GM23338 (cell line): ENCODE measurements around the gene PBX3.

Experiments
- CREB1 ChIP-seq: fragments of 250-450 bp; sonication (Bioruptor Pico); IDR thresholded peaks from 2 replicates; pipeline ENCODE4 v1.5.0; 2020; ENCODE audit warnings: low read depth, mild to moderate bottlenecking, moderate library complexity
- EZH2 ChIP-seq: fragments of 200-600 bp; sonication (generic); IDR thresholded peaks from one replicate; pipeline ENCODE4 v1.8.0; 2017; ENCODE audit warnings: antibody characterized with exemption, mild to moderate bottlenecking, low read depth; ENCODE audit not compliant: unreplicated experiment
- EZH2phosphoT487 ChIP-seq: fragments of 200-600 bp; sonication (generic); IDR thresholded peaks from one replicate; pipeline ENCODE4 v1.8.1; 2018; ENCODE audit warnings: antibody characterized with exemption; ENCODE audit not compliant: unreplicated experiment
- JUNB ChIP-seq: IDR thresholded peaks from one replicate; pipeline ENCODE4 v1.6.1; 2016; ENCODE audit warnings: antibody characterized with exemption; ENCODE audit not compliant: unreplicated experiment
- NANOG ChIP-seq: IDR thresholded peaks from 2 replicates; pipeline ENCODE4 v1.6.1; 2016; ENCODE audit warnings: antibody characterized with exemption, borderline replicate concordance
- POLR2AphosphoS5 ChIP-seq: IDR thresholded peaks from 2 replicates; pipeline ENCODE4 v1.6.1; 2016; ENCODE audit warnings: antibody characterized with exemption, low read depth
- STAT1 ChIP-seq: IDR thresholded peaks from one replicate; pipeline ENCODE4 v1.6.1; 2016; ENCODE audit warnings: antibody characterized with exemption; ENCODE audit not compliant: unreplicated experiment
- TF ChIP-seq, protein P1 (sequence below), 2 experiments: fragments of 200-600 bp in 1 of 2; sonication (generic) in 1 of 2; conservative IDR thresholded peaks; 2 replicates each; pipeline versions ENCODE4 v1.5.1 to v1.6.1; 2016 to 2017; ENCODE audit warnings: antibody characterized with exemption in 2 of 2, low read depth in 2 of 2, mild to moderate bottlenecking in 2 of 2, moderate library complexity in 1 of 2
- TF ChIP-seq, protein P2 (sequence below): IDR thresholded peaks from one replicate; pipeline ENCODE4 v1.6.1; 2018; ENCODE audit warnings: antibody characterized with exemption; ENCODE audit not compliant: unreplicated experiment
- TF ChIP-seq, protein P3 (sequence below): IDR thresholded peaks from 2 replicates; pipeline ENCODE4 v1.6.1; 2016; ENCODE audit warnings: antibody characterized with exemption
- TF ChIP-seq, protein P4 (sequence below): fragments of 250-450 bp; sonication (Bioruptor Pico); IDR thresholded peaks from 2 replicates; pipeline ENCODE4 v1.5.0; 2020; ENCODE audit warnings: mild to moderate bottlenecking, moderate library complexity

DNA sequence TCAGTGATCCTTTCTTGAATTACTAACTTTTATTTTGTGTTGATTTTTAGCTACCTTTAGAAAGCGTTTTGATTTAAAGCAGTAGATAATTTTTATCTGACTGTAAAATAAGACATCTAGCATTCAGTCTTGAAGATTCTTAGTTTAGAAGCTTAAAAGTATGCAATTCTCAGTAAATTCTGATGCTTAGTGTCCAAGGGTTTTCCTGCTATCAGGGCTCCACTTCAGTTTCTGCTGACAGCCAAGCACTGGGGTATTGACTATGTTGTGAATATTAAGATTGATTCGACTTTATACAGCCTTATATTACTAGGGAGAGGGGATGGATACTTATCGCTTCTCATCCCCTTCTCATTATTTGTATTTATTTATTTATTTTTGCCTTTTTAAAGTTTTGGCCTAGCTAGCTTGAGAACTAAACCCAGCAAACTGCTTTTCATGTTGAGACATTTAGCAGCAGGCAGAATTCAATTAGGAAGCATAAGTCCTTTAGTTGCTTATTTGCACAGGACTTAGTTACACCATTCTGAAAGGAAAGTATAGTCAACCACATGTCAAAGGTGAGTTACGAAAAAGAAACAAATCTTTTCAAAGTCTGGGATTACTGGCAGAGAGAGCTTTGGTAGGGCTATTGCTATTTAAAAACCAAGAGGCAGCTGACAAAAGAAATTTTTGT is 2.9 kb downstream of the PBX3 start:
- TF ChIP-seq EZH2phosphoT487 (no peak), EZH2 (no peak), POLR2AphosphoS5 (no peak), JUNB (no peak), CREB1 (no peak), NANOG (no peak), STAT1 (no peak)
- TF ChIP-seq, protein P1, sequence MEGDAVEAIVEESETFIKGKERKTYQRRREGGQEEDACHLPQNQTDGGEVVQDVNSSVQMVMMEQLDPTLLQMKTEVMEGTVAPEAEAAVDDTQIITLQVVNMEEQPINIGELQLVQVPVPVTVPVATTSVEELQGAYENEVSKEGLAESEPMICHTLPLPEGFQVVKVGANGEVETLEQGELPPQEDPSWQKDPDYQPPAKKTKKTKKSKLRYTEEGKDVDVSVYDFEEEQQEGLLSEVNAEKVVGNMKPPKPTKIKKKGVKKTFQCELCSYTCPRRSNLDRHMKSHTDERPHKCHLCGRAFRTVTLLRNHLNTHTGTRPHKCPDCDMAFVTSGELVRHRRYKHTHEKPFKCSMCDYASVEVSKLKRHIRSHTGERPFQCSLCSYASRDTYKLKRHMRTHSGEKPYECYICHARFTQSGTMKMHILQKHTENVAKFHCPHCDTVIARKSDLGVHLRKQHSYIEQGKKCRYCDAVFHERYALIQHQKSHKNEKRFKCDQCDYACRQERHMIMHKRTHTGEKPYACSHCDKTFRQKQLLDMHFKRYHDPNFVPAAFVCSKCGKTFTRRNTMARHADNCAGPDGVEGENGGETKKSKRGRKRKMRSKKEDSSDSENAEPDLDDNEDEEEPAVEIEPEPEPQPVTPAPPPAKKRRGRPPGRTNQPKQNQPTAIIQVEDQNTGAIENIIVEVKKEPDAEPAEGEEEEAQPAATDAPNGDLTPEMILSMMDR (conservative IDR thresholded peaks at IDR 0.05; ENCODE audit: low read depth in 2 of 2) = no peak
- TF ChIP-seq, protein P2, sequence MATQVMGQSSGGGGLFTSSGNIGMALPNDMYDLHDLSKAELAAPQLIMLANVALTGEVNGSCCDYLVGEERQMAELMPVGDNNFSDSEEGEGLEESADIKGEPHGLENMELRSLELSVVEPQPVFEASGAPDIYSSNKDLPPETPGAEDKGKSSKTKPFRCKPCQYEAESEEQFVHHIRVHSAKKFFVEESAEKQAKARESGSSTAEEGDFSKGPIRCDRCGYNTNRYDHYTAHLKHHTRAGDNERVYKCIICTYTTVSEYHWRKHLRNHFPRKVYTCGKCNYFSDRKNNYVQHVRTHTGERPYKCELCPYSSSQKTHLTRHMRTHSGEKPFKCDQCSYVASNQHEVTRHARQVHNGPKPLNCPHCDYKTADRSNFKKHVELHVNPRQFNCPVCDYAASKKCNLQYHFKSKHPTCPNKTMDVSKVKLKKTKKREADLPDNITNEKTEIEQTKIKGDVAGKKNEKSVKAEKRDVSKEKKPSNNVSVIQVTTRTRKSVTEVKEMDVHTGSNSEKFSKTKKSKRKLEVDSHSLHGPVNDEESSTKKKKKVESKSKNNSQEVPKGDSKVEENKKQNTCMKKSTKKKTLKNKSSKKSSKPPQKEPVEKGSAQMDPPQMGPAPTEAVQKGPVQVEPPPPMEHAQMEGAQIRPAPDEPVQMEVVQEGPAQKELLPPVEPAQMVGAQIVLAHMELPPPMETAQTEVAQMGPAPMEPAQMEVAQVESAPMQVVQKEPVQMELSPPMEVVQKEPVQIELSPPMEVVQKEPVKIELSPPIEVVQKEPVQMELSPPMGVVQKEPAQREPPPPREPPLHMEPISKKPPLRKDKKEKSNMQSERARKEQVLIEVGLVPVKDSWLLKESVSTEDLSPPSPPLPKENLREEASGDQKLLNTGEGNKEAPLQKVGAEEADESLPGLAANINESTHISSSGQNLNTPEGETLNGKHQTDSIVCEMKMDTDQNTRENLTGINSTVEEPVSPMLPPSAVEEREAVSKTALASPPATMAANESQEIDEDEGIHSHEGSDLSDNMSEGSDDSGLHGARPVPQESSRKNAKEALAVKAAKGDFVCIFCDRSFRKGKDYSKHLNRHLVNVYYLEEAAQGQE = no peak
- TF ChIP-seq, protein P3, sequence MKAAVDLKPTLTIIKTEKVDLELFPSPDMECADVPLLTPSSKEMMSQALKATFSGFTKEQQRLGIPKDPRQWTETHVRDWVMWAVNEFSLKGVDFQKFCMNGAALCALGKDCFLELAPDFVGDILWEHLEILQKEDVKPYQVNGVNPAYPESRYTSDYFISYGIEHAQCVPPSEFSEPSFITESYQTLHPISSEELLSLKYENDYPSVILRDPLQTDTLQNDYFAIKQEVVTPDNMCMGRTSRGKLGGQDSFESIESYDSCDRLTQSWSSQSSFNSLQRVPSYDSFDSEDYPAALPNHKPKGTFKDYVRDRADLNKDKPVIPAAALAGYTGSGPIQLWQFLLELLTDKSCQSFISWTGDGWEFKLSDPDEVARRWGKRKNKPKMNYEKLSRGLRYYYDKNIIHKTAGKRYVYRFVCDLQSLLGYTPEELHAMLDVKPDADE = no peak
- TF ChIP-seq, protein P4, sequence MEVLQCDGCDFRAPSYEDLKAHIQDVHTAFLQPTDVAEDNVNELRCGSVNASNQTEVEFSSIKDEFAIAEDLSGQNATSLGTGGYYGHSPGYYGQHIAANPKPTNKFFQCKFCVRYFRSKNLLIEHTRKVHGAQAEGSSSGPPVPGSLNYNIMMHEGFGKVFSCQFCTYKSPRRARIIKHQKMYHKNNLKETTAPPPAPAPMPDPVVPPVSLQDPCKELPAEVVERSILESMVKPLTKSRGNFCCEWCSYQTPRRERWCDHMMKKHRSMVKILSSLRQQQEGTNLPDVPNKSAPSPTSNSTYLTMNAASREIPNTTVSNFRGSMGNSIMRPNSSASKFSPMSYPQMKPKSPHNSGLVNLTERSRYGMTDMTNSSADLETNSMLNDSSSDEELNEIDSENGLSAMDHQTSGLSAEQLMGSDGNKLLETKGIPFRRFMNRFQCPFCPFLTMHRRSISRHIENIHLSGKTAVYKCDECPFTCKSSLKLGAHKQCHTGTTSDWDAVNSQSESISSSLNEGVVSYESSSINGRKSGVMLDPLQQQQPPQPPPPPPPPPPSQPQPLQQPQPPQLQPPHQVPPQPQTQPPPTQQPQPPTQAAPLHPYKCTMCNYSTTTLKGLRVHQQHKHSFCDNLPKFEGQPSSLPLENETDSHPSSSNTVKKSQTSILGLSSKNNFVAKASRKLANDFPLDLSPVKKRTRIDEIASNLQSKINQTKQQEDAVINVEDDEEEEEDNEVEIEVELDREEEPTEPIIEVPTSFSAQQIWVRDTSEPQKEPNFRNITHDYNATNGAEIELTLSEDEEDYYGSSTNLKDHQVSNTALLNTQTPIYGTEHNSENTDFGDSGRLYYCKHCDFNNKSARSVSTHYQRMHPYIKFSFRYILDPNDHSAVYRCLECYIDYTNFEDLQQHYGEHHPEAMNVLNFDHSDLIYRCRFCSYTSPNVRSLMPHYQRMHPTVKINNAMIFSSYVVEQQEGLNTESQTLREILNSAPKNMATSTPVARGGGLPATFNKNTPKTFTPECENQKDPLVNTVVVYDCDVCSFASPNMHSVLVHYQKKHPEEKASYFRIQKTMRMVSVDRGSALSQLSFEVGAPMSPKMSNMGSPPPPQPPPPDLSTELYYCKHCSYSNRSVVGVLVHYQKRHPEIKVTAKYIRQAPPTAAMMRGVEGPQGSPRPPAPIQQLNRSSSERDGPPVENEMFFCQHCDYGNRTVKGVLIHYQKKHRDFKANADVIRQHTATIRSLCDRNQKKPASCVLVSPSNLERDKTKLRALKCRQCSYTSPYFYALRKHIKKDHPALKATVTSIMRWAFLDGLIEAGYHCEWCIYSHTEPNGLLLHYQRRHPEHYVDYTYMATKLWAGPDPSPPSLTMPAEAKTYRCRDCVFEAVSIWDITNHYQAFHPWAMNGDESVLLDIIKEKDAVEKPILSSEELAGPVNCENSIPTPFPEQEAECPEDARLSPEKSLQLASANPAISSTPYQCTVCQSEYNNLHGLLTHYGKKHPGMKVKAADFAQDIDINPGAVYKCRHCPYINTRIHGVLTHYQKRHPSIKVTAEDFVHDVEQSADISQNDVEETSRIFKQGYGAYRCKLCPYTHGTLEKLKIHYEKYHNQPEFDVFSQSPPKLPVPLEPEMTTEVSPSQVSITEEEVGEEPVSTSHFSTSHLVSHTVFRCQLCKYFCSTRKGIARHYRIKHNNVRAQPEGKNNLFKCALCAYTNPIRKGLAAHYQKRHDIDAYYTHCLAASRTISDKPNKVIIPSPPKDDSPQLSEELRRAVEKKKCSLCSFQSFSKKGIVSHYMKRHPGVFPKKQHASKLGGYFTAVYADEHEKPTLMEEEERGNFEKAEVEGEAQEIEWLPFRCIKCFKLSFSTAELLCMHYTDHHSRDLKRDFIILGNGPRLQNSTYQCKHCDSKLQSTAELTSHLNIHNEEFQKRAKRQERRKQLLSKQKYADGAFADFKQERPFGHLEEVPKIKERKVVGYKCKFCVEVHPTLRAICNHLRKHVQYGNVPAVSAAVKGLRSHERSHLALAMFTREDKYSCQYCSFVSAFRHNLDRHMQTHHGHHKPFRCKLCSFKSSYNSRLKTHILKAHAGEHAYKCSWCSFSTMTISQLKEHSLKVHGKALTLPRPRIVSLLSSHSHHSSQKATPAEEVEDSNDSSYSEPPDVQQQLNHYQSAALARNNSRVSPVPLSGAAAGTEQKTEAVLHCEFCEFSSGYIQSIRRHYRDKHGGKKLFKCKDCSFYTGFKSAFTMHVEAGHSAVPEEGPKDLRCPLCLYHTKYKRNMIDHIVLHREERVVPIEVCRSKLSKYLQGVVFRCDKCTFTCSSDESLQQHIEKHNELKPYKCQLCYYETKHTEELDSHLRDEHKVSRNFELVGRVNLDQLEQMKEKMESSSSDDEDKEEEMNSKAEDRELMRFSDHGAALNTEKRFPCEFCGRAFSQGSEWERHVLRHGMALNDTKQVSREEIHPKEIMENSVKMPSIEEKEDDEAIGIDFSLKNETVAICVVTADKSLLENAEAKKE (CRISPR knock-in tag) = no peak
